Loucy (cell line): ENCODE measurements around the gene PLSCR4.

Experiments
- H2AFZ ChIP-seq: fragments of 200-600 bp; sonication (generic); 2 replicates; pipeline ENCODE4 v1.6.0; 2016; ENCODE audit warnings: antibody characterized with exemption, mild to moderate bottlenecking, low read length, moderate library complexity
- H3F3A ChIP-seq: fragments of 200-600 bp; 2 replicates; pipeline ENCODE4 v1.6.0; 2016; ENCODE audit warnings: antibody characterized with exemption, low read depth, mild to moderate bottlenecking
- H3K27me3 ChIP-seq: fragments of 200-600 bp; sonication (generic); 2 replicates; pipeline ENCODE4 v1.6.1; 2014; ENCODE audit warnings: low read length, mild to moderate bottlenecking; ENCODE audit not compliant: insufficient read depth, poor library complexity, severe bottlenecking
- H3K36me3 ChIP-seq: fragments of 200-600 bp; sonication (generic); 2 replicates; pipeline ENCODE4 v1.6.1; 2016; ENCODE audit warnings: low read length; ENCODE audit not compliant: insufficient read depth
- H3K4me1 ChIP-seq: fragments of 200-600 bp; sonication (generic); 2 replicates; pipeline ENCODE4 v1.5.1; 2014; ENCODE audit warnings: low read length, mild to moderate bottlenecking; ENCODE audit not compliant: insufficient read depth, poor library complexity, severe bottlenecking
- H3K4me2 ChIP-seq: fragments of 200-600 bp; sonication (generic); 2 replicates; pipeline ENCODE4 v1.6.0; 2014; ENCODE audit warnings: antibody characterized with exemption, low read length, low read depth, mild to moderate bottlenecking; ENCODE audit not compliant: poor library complexity, severe bottlenecking
- H3K4me3 ChIP-seq: fragments of 200-600 bp; sonication (generic); 2 replicates; pipeline ENCODE4 v1.5.1; 2014; ENCODE audit warnings: low read length, mild to moderate bottlenecking, mixed read lengths; ENCODE audit not compliant: poor library complexity, severe bottlenecking
- H3K79me2 ChIP-seq: fragments of 200-600 bp; sonication (generic); 2 replicates; pipeline ENCODE4 v1.6.1; 2014; ENCODE audit warnings: low read length; ENCODE audit not compliant: insufficient read depth
- H3K9ac ChIP-seq: fragments of 200-600 bp; sonication (generic); 2 replicates; pipeline ENCODE4 v1.6.0; 2014; ENCODE audit warnings: mild to moderate bottlenecking, low read depth, low read length, moderate library complexity; ENCODE audit not compliant: poor library complexity, severe bottlenecking
- H3K9me2 ChIP-seq: fragments of 200-600 bp; sonication (generic); replicated peaks from 2 replicates; pipeline ENCODE4 v1.6.1; 2016; ENCODE audit warnings: low read depth, low read length, mixed read lengths
- H3K9me3 ChIP-seq: fragments of 200-600 bp; sonication (generic); 2 replicates; pipeline ENCODE4 v1.6.1; 2014; ENCODE audit warnings: mild to moderate bottlenecking, antibody characterized with exemption, low read length, low read depth; ENCODE audit not compliant: insufficient read depth
- H4K20me1 ChIP-seq: fragments of 200-600 bp; sonication (generic); 2 replicates; pipeline ENCODE4 v1.6.0; 2014; ENCODE audit warnings: antibody characterized with exemption, low read length, mild to moderate bottlenecking; ENCODE audit not compliant: insufficient read depth, poor library complexity, severe bottlenecking
- CTCF ChIP-seq: fragments of 200-600 bp; sonication (generic); conservative IDR thresholded peaks from 2 replicates; pipeline ENCODE4 v1.5.1; 2014; ENCODE audit warnings: mild to moderate bottlenecking, antibody characterized with exemption, low read length
- EZH2phosphoT487 ChIP-seq: fragments of 200-600 bp; IDR thresholded peaks from 2 replicates; pipeline ENCODE4 v1.6.1; 2018; ENCODE audit warnings: antibody characterized with exemption, mild to moderate bottlenecking, moderate library complexity, borderline replicate concordance

Gene PLSCR4

DNA sequence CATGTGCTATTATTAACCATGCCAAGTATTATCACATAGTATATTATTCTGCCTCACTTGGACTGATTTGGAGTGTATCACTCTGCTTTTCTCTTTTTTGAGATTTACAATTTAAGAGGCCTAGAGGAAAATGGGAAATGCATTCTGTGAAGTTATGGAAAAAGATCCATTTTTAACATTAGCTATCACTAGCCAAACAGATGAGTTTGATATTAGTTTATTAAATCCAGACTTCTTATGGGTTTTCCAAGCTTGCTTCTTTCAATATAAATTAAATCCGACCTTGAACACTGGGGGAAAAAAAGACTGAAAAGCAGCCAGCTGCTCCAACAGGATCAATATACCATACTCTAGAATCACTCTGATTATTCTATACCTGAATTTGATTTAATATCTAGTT lies 59.9 kb downstream of the PLSCR4 start:
- Histone ChIP-seq H3K9me3 (no peaks in the 10 kb centered on the region), H3K27me3 (no peaks in the 10 kb centered on the region), H3K4me1 (no peaks in the 10 kb centered on the region), H3K4me2 (no peak overlapping the region), H4K20me1 (no peaks in the 10 kb centered on the region), H3K36me3 (no peaks in the 10 kb centered on the region), H3F3A (no peaks in the 10 kb centered on the region), H3K9ac (no peak overlapping the region), H2AFZ (no peak overlapping the region), H3K4me3 (no peak overlapping the region), H3K9me2 (no peaks in the 10 kb centered on the region), H3K79me2 (no peaks in the 10 kb centered on the region)
- no peak for TF ChIP-seq CTCF
- no peak for TF ChIP-seq EZH2phosphoT487

GRCh38 chr3:146189519-146190173 lies 61.3 kb downstream of the PLSCR4 start:
- H3K9ac ChIP-seq = no peak overlapping the region
- H3K4me3 ChIP-seq = no peak overlapping the region
- H3K4me2 ChIP-seq = no peak overlapping the region
- H3K4me1 ChIP-seq = no peaks in the 10 kb centered on the region
- H3K36me3 ChIP-seq = no peaks in the 10 kb centered on the region
- no peak overlapping the region for H2AFZ ChIP-seq
- no peaks in the 10 kb centered on the region for H3F3A ChIP-seq
- no peaks in the 10 kb centered on the region for H3K9me3 ChIP-seq
- H3K79me2 ChIP-seq = no peaks in the 10 kb centered on the region
- H3K27me3 ChIP-seq = no peaks in the 10 kb centered on the region
- peak; percentile 82 for TF ChIP-seq CTCF
- TF ChIP-seq EZH2phosphoT487 = no peak
- H3K9me2 ChIP-seq = no peaks in the 10 kb centered on the region
- no peaks in the 10 kb centered on the region for H4K20me1 ChIP-seq

DNA sequence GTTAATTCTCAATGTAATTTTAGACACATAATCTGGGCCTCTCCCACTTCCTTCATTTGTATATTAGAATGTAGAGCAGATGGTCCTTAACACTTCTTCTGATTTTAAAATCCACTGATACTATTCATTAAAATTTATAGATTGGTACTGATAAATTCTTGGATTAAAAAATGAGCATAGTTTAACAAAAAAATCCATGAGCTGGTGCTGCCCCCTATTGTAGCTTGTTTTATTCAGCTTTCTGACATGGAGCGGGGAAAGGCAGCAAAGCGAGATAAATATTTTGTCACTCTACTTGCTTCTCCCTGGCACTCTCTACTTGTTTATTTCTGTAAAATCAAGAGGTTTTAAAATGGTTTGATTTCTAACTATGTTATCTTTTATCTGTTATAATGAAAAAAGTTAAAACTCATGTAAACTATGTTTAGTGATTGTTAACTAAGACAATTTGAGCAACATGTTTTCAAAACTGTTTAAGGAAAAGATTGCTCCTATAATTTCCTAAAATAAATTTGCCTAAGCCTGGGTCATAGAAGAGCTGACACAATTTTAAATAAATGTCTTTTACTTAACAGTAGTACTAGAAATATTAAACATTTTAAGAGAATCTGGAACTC lies 63.5 kb downstream of the PLSCR4 start:
- no peak overlapping the region for H2AFZ ChIP-seq
- no peaks in the 10 kb centered on the region for H3K79me2 ChIP-seq
- no peaks in the 10 kb centered on the region for H3K4me1 ChIP-seq
- no peak overlapping the region for H3K4me3 ChIP-seq
- H3F3A ChIP-seq = no peaks in the 10 kb centered on the region
- no peaks in the 10 kb centered on the region for H4K20me1 ChIP-seq
- no peak for TF ChIP-seq EZH2phosphoT487
- TF ChIP-seq CTCF = peak; percentile 64
- H3K27me3 ChIP-seq = no peaks in the 10 kb centered on the region
- no peaks in the 10 kb centered on the region for H3K9me3 ChIP-seq
- H3K9me2 ChIP-seq = no peaks in the 10 kb centered on the region
- H3K4me2 ChIP-seq = no peak overlapping the region
- H3K36me3 ChIP-seq = no peaks in the 10 kb centered on the region
- H3K9ac ChIP-seq = no peak overlapping the region
